Cerebellar cortex (tissue), 1 donor: ENCODE measurements around the gene PTPRM.

Experiments used
- DNase-seq: peaks from one replicate; pipeline ENCODE4 v3.0.0-alpha.2; 2015; ENCODE audit warnings: low spot score

Gene PTPRM

GRCh38 chr18:7757175-7757574 lies 190.1 kb downstream of the PTPRM start:
- DNase-seq, result no peak

GRCh38 chr18:7758764-7759163 lies 191.6 kb downstream of the PTPRM start:
- DNase-seq, result no peak

GRCh38 chr18:7760967-7761948 lies 194.1 kb downstream of the PTPRM start:
- DNase-seq, result no peak

GRCh38 chr18:7764405-7764804 lies 197.3 kb downstream of the PTPRM start:
- no peak for DNase-seq

- DNase-seq, result no peak
These were observed 199.2 kb downstream of the PTPRM start for GRCh38 chr18:7766346-7766745.

GRCh38 chr18:7766817-7767216 lies 199.7 kb downstream of the PTPRM start:
- DNase-seq, result no peak

- DNase-seq, result no peak
These were observed 203.8 kb downstream of the PTPRM start for GRCh38 chr18:7770908-7771307.

GRCh38 chr18:7772510-7772888 lies 205.4 kb downstream of the PTPRM start:
- no peak for DNase-seq

- no peak for DNase-seq
These were observed 205.8 kb downstream of the PTPRM start for GRCh38 chr18:7772951-7773350.

GRCh38 chr18:7775128-7775527 lies 208.0 kb downstream of the PTPRM start:
- no peak for DNase-seq

GRCh38 chr18:7775843-7776242 lies 208.7 kb downstream of the PTPRM start:
- DNase-seq, result no peak

- no peak for DNase-seq
These were observed 211.1 kb downstream of the PTPRM start for GRCh38 chr18:7778181-7778580.

- no peak for DNase-seq
These were observed 212.1 kb downstream of the PTPRM start for GRCh38 chr18:7779211-7779610.

- DNase-seq, result no peak
These were observed 217.1 kb downstream of the PTPRM start for GRCh38 chr18:7784171-7784570.

- DNase-seq, result no peak
These were observed 219.5 kb downstream of the PTPRM start for GRCh38 chr18:7786569-7786968.

- no peak for DNase-seq
These were observed 220.2 kb downstream of the PTPRM start for GRCh38 chr18:7787339-7787738.

- DNase-seq, result peak; percentile 5
These were observed 222.9 kb downstream of the PTPRM start for GRCh38 chr18:7789856-7790552.

GRCh38 chr18:7793100-7793499 lies 226.0 kb downstream of the PTPRM start:
- DNase-seq, result no peak

GRCh38 chr18:7803956-7804469 lies 236.9 kb downstream of the PTPRM start:
- DNase-seq, result no peak

GRCh38 chr18:7805096-7805495 lies 238.0 kb downstream of the PTPRM start:
- no peak for DNase-seq

GRCh38 chr18:7805880-7806279 lies 238.8 kb downstream of the PTPRM start:
- DNase-seq, result no peak

GRCh38 chr18:7807936-7808453 lies 240.9 kb downstream of the PTPRM start:
- DNase-seq, result no peak

GRCh38 chr18:7808992-7809391 lies 241.9 kb downstream of the PTPRM start:
- no peak for DNase-seq
